AG09319 (cell line): ENCODE measurements around the gene UVRAG.

ENCODE experiments used
- DNase-seq: peaks from one replicate; pipeline ENCODE4 v3.0.0-alpha.2; 2010; ENCODE audit warnings: low read depth; ENCODE audit errors: extremely low read depth
- CTCF ChIP-seq: IDR thresholded peaks from 2 replicates; pipeline ENCODE4 v1.5.1; 2011; ENCODE audit warnings: low read depth, mild to moderate bottlenecking, inconsistent platforms, low read length, moderate library complexity

Gene UVRAG

GRCh38 chr11:76159983-76160661 is 345.1 kb downstream of the UVRAG start:
- no peak for DNase-seq
- no peak for TF ChIP-seq CTCF

- no peak for TF ChIP-seq CTCF
- DNase-seq, result no peak
Observed at GRCh38 chr11:76160856-76161255, 345.8 kb downstream of the UVRAG start.

GRCh38 chr11:76161261-76161961 is 346.4 kb downstream of the UVRAG start:
- no peak for TF ChIP-seq CTCF
- DNase-seq, result no peak

GRCh38 chr11:76162336-76163288 is 347.6 kb downstream of the UVRAG start:
- no peak for TF ChIP-seq CTCF

GRCh38 chr11:76163289-76163880 is 348.4 kb downstream of the UVRAG start:
- no peak for TF ChIP-seq CTCF
- DNase-seq, result no peak

More at GRCh38 chr11:76162336-76163288, 347.6 kb downstream of the UVRAG start:
- DNase-seq, result no peak

GRCh38 chr11:76164081-76164480 is 349.1 kb downstream of the UVRAG start:
- TF ChIP-seq CTCF, result no peak
- DNase-seq, result no peak
